ENCODE measurements around the gene KPNA4. TPM values are rescaled to one million over a fixed set of nuclear protein-coding genes. Genes with fewer than 3 reads are reported as not detected.

KPNA4 gene, protein sequence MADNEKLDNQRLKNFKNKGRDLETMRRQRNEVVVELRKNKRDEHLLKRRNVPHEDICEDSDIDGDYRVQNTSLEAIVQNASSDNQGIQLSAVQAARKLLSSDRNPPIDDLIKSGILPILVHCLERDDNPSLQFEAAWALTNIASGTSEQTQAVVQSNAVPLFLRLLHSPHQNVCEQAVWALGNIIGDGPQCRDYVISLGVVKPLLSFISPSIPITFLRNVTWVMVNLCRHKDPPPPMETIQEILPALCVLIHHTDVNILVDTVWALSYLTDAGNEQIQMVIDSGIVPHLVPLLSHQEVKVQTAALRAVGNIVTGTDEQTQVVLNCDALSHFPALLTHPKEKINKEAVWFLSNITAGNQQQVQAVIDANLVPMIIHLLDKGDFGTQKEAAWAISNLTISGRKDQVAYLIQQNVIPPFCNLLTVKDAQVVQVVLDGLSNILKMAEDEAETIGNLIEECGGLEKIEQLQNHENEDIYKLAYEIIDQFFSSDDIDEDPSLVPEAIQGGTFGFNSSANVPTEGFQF
- total RNA-seq = 22.5 and 33.9 TPM in 2 replicates

GRCh38 chr3:160565442-160566403 is at the start of gene KPNA4:
KPNA4 (minus strand) TSS chr3:160565571; CDS start chr3:160565282, 289 bp downstream.

DNA sequence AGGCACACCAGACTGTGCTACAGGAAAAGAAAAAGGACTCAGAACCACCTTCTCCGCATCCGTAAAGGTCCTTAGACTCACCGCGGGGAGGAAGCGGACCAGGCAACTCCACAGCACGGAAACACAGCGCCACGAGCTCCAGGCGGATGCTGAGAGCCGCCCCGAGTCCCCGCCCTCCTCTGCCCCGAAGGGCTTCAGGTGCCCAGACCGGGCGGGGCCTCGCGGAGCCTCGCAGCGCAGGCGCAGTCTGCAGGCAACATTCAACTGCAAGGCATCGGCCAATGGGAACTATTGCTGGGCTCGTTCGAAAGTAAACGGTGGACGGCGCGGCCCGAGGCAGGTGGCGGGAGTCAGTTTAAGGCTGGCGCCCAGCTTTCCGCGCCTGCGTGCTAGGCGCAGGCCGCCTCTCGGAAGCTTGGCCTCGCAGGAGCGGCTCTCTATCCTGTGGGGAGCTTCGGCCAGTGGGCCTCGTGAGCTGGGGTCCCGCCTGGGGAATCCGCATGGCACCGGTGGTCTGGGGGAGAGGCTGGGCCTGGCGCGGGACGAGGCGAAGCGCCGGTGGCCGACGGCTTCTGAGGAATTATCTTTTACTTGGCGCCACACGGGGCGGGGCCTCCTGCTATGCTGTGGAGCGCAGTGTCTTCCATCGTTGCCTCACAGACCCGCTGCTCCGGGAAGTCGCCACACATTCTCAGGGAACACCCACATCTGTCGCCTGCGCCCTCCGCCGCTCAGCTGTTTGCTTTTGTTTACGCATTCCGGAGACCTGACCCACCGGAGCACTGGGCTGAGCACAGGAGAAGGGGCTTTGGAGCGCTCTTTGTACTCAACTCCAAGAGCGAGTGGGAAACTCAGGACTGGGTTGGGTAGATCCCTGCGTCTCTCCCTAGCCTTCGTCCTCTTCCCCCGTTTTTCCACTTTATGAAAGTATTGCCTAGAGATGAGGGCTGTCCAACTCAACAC is 115.5 kb downstream of the KPNA4 start, which contains the start of gene TRIM59:
TSS of gene TRIM59 (minus strand) at position 151 of the 963 bp plus-strand sequence. CDS start 10,603 bp downstream, outside the sequence.

Other genes starting within 250 kb of the KPNA4 start
- 51.5 and 69.0 TPM in 2 replicates for gene IFT80, start 166.3 kb downstream of the KPNA4 start, total RNA-seq
- gene SMC4, start 165.9 kb downstream of the KPNA4 start, total RNA-seq = 14.3 and 28.8 TPM in 2 replicates
- 5.8 and 16.1 TPM in 2 replicates for gene TRIM59, start 115.8 kb downstream of the KPNA4 start, total RNA-seq
- not detected in 2 replicates for gene ARL14, start 111.6 kb upstream of the KPNA4 start, total RNA-seq
- gene PPM1L, start 190.7 kb upstream of the KPNA4 start, total RNA-seq = 0.63 and 0.69 TPM in 2 replicates